Transverse colon (tissue), 4 donors: ENCODE measurements around the gene SLC28A3. TPM values are rescaled to one million over a fixed set of nuclear protein-coding genes. Genes with fewer than 3 reads are reported as not detected.
A peak's percentile ranks its signal among the peaks of the same experiment; 100 is the strongest.

ENCODE experiments used
- DNase-seq: peaks from one replicate; pipeline ENCODE4 v3.0.0-alpha.2; 2019
- H3K27ac ChIP-seq, 4 donors: fragments of 200-600 bp; sonication (generic); 2 replicates each; pipeline ENCODE4 v1.5.1; 2016 to 2018; ENCODE audit warnings: inconsistent platforms in 4 of 4
- H3K27me3 ChIP-seq: fragments of 200-600 bp; sonication (generic); 2 replicates; pipeline ENCODE4 v1.5.1; 2017; ENCODE audit warnings: inconsistent platforms
- H3K36me3 ChIP-seq, 4 donors: fragments of 200-600 bp; sonication (generic); 2 replicates each; pipeline ENCODE4 v1.5.1; 2017 to 2019; ENCODE audit warnings: inconsistent platforms in 4 of 4
- H3K4me1 ChIP-seq, 4 donors: fragments of 200-600 bp; sonication (generic); 2 replicates each; pipeline ENCODE4 v1.5.1; 2017 to 2020; ENCODE audit warnings: inconsistent platforms in 4 of 4
- H3K4me3 ChIP-seq, 4 donors: fragments of 200-600 bp; sonication (generic); 1 replicate in 1 of 4; 2 replicates in 3 of 4; pipeline versions ENCODE4 v1.5.1 to v1.6.1; 2017 to 2019; ENCODE audit warnings: inconsistent platforms in 4 of 4
- H3K9me3 ChIP-seq, 2 donors: fragments of 200-600 bp; sonication (generic); 2 replicates each; pipeline ENCODE4 v1.5.1; 2017 to 2019; ENCODE audit warnings: inconsistent platforms in 2 of 2
- EP300 ChIP-seq: sonication (generic); formaldehyde crosslinking; IDR thresholded peaks from one replicate; pipeline ENCODE4 v1.6.1; 2017; ENCODE audit warnings: antibody characterized with exemption, low read depth
- POLR2A ChIP-seq: fragments of 450-650 bp; IDR thresholded peaks from one replicate; pipeline ENCODE4 v1.6.1; 2016; ENCODE audit warnings: antibody characterized with exemption, mild to moderate bottlenecking, moderate library complexity
- POLR2AphosphoS5 ChIP-seq, 3 donors: sonication (generic); formaldehyde crosslinking; IDR thresholded peaks; one replicate each; pipeline ENCODE4 v1.6.1; 2016; ENCODE audit warnings: antibody characterized with exemption in 3 of 3
- WGBS, 2 donors: methylation state at CpG; one replicate each; pipeline ENCODE4 v1.1.5; 2018; ENCODE audit warnings: low coverage in 1 of 2; 5-methylcytosine and 5-hydroxymethylcytosine counted together
- in situ Hi-C, 4 donors: fragments of 200-750 bp; cut with MboI; loops; one replicate each; pipeline versions ENCODE4 v1.15.0 to v1.15.1; 2017; ENCODE audit warnings: low sequenced_read_pairs in 3 of 4, low pct_ligation_motif_present in 1 of 4, low pct_unique_long_range_greater_than_20kb in 1 of 4
- intact Hi-C: fragments of 100-400 bp; cut with DNase I; formaldehyde crosslinking; loops from one replicate; pipeline ENCODE4 v1.15.1; 2023; ENCODE audit warnings: low total_unique reads
- total RNA-seq, 4 donors: library from RNA; depleted of rRNA; stranded (reverse); fragments of >200 nt; gene quantifications; one replicate each; pipeline ENCODE4 v1.1.0, GENCODE V29; 2016
- TF ChIP-seq, protein P1 (sequence below), 5 experiments: fragments of 200-600 bp in 3 of 5; fragments of 450-650 bp in 2 of 5; sonication (generic) in 3 of 5; IDR thresholded peaks; 1 replicate in 2 of 5; 2 replicates in 3 of 5; pipeline ENCODE4 v1.5.1; 2016 to 2017; ENCODE audit warnings: antibody characterized with exemption in 5 of 5, inconsistent platforms in 3 of 5, mild to moderate bottlenecking in 2 of 5, moderate library complexity in 1 of 5

Gene SLC28A3
- total RNA-seq, 4 donors from 2014 or later, result 0.16 to 1.2 (median 0.41) TPM; not detected in 1

DNA sequence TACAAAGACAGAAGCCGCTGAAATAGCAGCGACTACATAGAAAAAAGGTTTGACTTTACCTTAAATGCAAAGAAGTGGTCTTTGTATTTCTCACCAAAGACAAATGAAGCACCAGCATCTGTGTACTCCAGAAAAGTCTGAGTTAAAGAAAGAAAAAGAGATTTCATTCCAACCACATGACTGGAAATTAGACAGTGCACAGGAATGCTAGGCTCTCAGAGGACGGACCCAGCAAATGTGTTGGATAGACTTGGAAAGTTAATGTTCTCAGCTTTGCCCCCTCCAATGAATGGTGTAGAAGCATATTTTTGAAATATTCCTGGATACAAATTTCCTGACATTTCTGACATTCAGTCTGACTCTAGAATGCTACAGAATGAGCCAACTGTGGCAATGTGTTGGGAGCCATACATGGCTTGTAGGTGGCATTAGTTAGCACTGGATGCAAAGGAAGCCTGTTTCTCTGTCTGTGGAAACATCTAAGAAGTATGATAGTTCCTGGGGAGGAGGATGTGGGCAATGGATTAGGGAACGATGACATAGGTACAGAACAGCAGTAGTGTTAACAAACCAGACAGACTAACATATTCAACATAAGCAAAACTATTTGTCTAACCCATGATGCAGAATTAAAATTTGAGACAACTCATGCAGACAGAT is 43.3 kb downstream of the SLC28A3 start:
- no peak overlapping the region for H3K4me3 ChIP-seq
- no peak for DNase-seq
- intact Hi-C loops (no loop called here), in situ Hi-C loops (no loop called here)
- no peak overlapping the region for H3K27ac ChIP-seq
- H3K9me3 ChIP-seq, result no peaks in the 10 kb centered on the region
- WGBS, 2 donors, result 67 to 91% methylated on average over 1 to 4 of the region's 4 CpGs
- no peaks in the 10 kb centered on the region for H3K36me3 ChIP-seq
- peaks cover 0 to 17% (median 3%) of the 10 kb centered on the region in 4 donors for H3K4me1 ChIP-seq
- no peaks in the 10 kb centered on the region for H3K27me3 ChIP-seq
- no peak for TF ChIP-seq POLR2A
- no peak for TF ChIP-seq POLR2AphosphoS5 (IDR thresholded peaks at IDR 0.05)
- TF ChIP-seq, protein P1, sequence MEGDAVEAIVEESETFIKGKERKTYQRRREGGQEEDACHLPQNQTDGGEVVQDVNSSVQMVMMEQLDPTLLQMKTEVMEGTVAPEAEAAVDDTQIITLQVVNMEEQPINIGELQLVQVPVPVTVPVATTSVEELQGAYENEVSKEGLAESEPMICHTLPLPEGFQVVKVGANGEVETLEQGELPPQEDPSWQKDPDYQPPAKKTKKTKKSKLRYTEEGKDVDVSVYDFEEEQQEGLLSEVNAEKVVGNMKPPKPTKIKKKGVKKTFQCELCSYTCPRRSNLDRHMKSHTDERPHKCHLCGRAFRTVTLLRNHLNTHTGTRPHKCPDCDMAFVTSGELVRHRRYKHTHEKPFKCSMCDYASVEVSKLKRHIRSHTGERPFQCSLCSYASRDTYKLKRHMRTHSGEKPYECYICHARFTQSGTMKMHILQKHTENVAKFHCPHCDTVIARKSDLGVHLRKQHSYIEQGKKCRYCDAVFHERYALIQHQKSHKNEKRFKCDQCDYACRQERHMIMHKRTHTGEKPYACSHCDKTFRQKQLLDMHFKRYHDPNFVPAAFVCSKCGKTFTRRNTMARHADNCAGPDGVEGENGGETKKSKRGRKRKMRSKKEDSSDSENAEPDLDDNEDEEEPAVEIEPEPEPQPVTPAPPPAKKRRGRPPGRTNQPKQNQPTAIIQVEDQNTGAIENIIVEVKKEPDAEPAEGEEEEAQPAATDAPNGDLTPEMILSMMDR (IDR thresholded peaks at IDR 0.05), result no peak
- TF ChIP-seq EP300, result no peak

DNA sequence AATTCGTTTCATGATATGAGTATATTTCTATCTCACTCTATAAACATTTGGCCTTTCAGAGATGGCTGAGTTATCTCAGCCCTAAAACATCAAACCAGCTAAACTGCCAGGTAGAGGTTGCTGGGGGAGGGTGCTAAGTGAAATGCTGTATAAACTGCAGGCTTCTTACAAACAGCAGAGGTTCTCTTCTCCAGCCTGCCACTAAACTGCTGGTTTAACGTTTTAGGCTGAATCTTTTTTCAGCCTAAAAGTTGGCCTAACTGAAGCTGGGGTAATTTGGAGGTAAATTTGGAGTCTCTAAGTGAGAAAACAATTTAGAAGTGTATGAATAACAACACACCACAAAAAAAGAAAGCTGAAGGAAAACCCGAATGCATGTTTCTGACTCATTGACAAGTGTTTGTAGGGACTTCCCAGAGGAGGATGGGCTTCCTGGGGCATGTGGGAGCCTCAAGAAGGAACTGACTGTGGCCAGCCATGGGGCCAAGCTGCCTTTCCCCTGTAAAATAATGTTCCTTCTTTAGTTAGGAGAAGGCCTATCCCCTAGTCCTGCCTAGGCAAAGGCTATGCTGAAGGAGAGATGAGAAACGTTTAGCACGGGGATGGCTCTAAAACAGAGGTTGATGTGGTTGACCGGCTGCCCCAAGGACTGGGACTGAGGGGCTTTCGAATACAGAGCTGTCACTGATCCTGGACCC is 44.3 kb downstream of the SLC28A3 start:
- H3K4me1 ChIP-seq, result peaks cover 0 to 17% (median 3%) of the 10 kb centered on the region in 4 donors
- intact Hi-C loops, result no loop called here
- H3K27me3 ChIP-seq, result no peaks in the 10 kb centered on the region
- no peak overlapping the region for H3K27ac ChIP-seq
- TF ChIP-seq POLR2AphosphoS5 (IDR thresholded peaks at IDR 0.05), result no peak
- TF ChIP-seq POLR2A, result no peak
- H3K36me3 ChIP-seq, result no peaks in the 10 kb centered on the region
- in situ Hi-C loops, result no loop called here
- 61 to 63% methylated on average over 3 to 7 of the region's 7 CpGs for WGBS, 2 donors
- no peak for DNase-seq
- H3K4me3 ChIP-seq, result no peak overlapping the region
- no peaks in the 10 kb centered on the region for H3K9me3 ChIP-seq

DNA sequence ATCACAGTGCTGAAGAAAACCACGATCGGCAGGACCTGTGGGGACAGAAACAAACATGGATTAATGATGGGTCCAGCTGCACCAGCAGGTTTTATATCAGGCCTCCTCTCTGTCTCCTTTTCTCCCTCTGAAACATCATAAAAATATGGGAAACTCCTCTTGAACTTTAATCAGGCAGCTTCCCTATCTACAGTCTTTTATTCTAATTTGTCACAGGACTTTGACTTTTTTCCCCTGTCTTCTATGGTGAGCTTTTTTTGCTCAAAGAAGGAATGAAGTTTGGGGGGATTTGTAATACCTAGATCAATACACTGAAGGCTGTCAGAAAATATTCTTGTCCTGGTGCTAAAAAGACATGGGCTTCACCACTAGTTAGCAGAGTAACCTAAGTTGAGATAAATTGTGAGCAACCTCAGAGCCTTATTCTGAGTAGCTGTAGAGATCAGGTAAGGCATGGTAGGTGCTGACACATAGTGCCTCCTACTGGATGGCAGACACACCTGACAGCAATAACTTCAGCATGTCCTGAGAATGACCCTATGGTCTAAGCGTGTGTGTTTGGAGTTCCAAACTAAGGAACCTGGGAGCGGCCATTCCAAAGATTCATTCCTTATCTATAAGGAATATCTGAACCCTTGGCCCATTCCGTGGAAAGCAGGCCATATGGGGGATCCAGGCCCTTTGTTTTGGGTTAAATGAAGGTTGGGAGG is 46.2 kb downstream of the SLC28A3 start:
- intact Hi-C loops (no loop called here), in situ Hi-C loops (no loop called here)
- Histone ChIP-seq H3K9me3 (no peaks in the 10 kb centered on the region), H3K27ac (peak overlapping the region in 1 of 4 donors; percentile 1), H3K27me3 (no peaks in the 10 kb centered on the region), H3K4me3 (no peak overlapping the region), H3K36me3 (no peaks in the 10 kb centered on the region), H3K4me1 (peaks cover 0 to 17% (median 3%) of the 10 kb centered on the region in 4 donors)
- TF ChIP-seq POLR2AphosphoS5 (IDR thresholded peaks at IDR 0.05), result no peak
- no peak for TF ChIP-seq EP300
- no peak for TF ChIP-seq POLR2A
- TF ChIP-seq, protein P1 (IDR thresholded peaks at IDR 0.05), result no peak
- DNase-seq, result no peak
- 90 to 97% methylated on average over 3 to 5 of the region's 5 CpGs for WGBS, 2 donors

DNA sequence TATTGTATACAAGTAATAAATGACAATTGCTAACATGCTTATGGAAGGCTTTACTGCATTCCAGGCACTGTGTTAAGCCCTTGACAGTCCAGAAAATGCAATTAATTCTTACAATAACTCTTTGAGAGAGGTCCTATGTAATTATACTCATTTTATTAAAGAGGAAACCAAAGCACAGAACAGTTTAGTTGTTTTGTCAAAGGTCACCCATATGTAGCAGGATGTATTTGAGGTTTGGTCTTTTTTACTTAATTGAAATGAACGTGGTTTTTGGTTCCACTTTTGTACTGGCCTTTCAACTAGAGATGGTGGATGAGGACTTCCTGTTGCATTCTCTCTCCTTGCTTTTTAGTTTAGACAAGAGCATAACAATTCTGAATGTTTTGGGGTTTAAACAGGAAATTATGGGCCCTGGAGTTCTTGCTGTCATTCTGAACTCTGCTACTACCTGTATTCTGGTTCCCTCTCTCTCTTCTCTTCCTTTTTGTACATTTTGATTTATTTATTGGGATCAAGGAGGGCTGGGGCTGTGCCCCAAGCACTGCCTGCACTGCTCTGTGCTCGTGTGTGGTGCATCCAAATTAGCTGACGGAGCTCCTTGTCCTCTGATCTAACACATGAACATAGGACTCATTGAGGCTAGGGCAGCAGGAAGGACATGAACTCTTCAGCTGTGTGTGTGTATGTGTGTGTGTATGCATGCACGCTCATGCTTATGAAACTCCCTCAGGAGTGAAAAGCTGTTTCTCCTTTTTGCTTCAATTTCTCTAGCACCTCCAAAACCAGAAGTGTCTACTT is 47.4 kb downstream of the SLC28A3 start:
- in situ Hi-C loops (no loop called here), intact Hi-C loops (no loop called here)
- no peaks in the 10 kb centered on the region for H3K9me3 ChIP-seq
- DNase-seq, result no peak
- WGBS, 2 donors, result 47 to 56% methylated on average over 3 to 4 of the region's 4 CpGs
- H3K27me3 ChIP-seq, result no peaks in the 10 kb centered on the region
- H3K27ac ChIP-seq, result peak overlapping the region in 1 of 4 donors; percentile 19
- TF ChIP-seq, protein P1 (IDR thresholded peaks at IDR 0.05), result no peak
- no peak for TF ChIP-seq POLR2AphosphoS5 (IDR thresholded peaks at IDR 0.05)
- TF ChIP-seq POLR2A, result no peak
- TF ChIP-seq EP300, result no peak
- no peaks in the 10 kb centered on the region for H3K36me3 ChIP-seq
- H3K4me3 ChIP-seq, result no peak overlapping the region
- peaks cover 0 to 17% (median 3%) of the 10 kb centered on the region in 4 donors for H3K4me1 ChIP-seq
